Ectodermal cell (in vitro differentiated cells): ENCODE data around the gene TMEM200B.
A peak's percentile ranks its signal among the peaks of the same experiment; 100 is the strongest.
"Not testable (repeated sequence)": the region's sequence is repeated elsewhere in the genome, so short reads cannot be mapped to it uniquely, and the experiment has no call there.

ENCODE experiments used
- H3K27ac ChIP-seq: 2 replicates; pipeline ENCODE4 v1.7.0; 2013; ENCODE audit warnings: mild to moderate bottlenecking, low read depth, low read length; ENCODE audit not compliant: insufficient read depth, poor library complexity, severe bottlenecking
- H3K27me3 ChIP-seq: 2 replicates; pipeline ENCODE4 v1.7.0; 2013; ENCODE audit warnings: mild to moderate bottlenecking, low read length; ENCODE audit not compliant: insufficient read depth, control insufficient read depth, poor library complexity, severe bottlenecking
- H3K36me3 ChIP-seq: one replicate; pipeline ENCODE4 v1.7.0; 2013; ENCODE audit warnings: low read length; ENCODE audit not compliant: control insufficient read depth, insufficient read depth
- H3K4me1 ChIP-seq: one replicate; pipeline ENCODE4 v1.7.0; 2013; ENCODE audit warnings: low read length; ENCODE audit not compliant: control insufficient read depth, insufficient read depth
- H3K4me3 ChIP-seq: 2 replicates; pipeline ENCODE4 v1.7.0; 2013; ENCODE audit warnings: low read depth, low read length, control low read depth; ENCODE audit not compliant: insufficient read depth
- H3K9me3 ChIP-seq: 2 replicates; pipeline ENCODE4 v1.7.0; 2013; ENCODE audit warnings: mild to moderate bottlenecking, low read length, moderate library complexity; ENCODE audit not compliant: control insufficient read depth
- WGBS, 2 experiments: methylation state at CpG; one replicate each; pipeline ENCODE4 v1.1.7; 2013; ENCODE audit warnings: missing lambda C conversion rate in 2 of 2; 5-methylcytosine and 5-hydroxymethylcytosine counted together

The TMEM200B gene

DNA sequence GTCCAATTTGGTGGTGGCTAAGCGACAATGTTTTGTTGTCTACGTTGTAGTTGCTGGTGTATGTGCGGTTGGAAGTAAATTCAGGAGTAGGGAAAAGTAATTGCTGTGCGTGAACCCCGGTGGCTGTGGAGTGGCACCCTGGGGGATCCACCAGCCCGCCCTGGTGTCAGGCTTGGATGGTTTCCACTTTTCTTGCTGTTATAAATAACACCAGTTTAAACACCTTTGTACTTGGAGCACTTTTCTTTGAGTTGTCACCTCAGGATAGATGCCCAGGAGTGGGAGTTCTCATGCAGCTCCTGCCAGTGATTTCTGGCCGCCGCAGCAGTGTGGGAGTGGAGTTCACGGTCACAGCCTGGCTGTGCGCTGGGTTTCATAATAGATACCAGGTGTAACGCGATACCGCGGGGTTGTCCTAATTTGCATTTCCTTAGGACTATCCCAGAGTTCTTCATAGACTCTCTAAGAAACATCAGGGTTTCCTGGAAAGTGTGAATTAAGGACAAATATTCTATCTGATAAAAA, 12.8 kb upstream of the TMEM200B start:
- H3K4me1 ChIP-seq, result no peaks in the 10 kb centered on the region
- H3K4me3 ChIP-seq, result no peak overlapping the region
- H3K9me3 ChIP-seq, result no peaks in the 10 kb centered on the region
- H3K36me3 ChIP-seq, result no peaks in the 10 kb centered on the region
- 76 to 81% methylated on average over 14 of the region's 14 CpGs for WGBS, 2 experiments
- H3K27me3 ChIP-seq, result no peaks in the 10 kb centered on the region
- no peak overlapping the region for H3K27ac ChIP-seq

DNA sequence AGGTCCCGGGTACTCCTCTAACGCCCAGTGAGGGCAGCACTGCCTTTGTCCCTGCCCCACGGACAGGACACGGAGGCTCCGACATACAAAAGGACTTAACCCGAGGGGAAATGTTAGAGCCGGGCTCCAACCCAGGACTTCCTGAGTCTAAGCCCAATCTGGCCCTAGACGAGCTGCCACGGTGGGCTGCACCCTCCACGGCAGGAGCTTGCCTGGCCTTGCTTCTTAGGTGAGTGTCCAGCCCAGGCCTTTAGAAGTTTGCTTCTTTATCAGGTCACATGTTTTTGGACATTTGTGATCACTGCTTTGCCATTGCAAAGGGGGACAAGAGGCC, 11.0 kb upstream of the TMEM200B start:
- 81 to 83% methylated on average over 10 of the region's 10 CpGs for WGBS, 2 experiments
- Histone ChIP-seq H3K27me3 (no peaks in the 10 kb centered on the region), H3K4me3 (no peak overlapping the region)

DNA sequence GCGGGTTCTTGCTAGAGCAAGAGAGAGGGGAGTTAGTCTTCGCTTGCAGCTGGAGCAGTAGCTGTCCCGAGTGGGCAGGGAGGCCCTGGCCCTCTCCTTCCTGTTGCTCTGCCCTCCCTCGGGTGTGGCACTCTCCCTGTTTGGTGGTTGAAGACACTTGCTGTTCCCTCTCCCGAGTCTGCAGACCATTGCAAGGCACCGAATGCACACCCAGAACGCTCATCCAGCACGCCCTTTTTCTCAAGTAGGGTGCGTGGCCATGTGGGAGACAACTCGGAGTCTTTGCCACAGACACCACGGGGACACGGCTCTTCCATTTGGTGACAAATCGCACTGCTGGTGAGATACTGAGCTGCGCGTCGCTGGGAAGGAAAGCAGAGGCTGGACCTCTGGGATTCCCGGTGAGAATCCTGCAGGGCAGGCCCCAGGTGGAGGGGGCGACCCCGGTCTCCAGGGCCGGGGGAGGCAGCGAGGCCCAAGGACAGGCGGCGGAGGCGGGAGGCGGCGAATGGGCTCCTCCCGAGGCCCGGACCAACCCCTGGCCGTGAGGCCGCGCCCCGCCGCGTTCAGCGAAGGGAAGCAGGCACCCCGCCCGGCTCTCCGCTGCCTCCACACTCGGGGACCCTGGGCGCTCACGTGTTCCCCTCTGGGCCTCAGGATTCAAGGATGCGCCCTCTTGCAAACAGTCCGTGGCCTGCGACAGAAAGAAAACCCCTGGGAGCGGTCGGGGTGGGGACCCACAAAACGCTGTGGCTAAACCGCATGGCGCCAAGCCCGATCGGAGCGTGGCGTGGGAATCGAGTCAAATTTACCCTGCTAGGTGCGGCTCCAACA, 10.4 kb upstream of the TMEM200B start:
- H3K4me1 ChIP-seq, result no peaks in the 10 kb centered on the region
- H3K27ac ChIP-seq, result no peak overlapping the region
- H3K36me3 ChIP-seq, result no peaks in the 10 kb centered on the region
- H3K4me3 ChIP-seq, result no peak overlapping the region
- no peaks in the 10 kb centered on the region for H3K9me3 ChIP-seq
- 91% methylated on average over 55 of the region's 55 CpGs for WGBS, 2 experiments
- no peaks in the 10 kb centered on the region for H3K27me3 ChIP-seq

More for the DNA sequence above, 11.0 kb upstream of the TMEM200B start:
- no peaks in the 10 kb centered on the region for H3K9me3 ChIP-seq
- H3K4me1 ChIP-seq, result no peaks in the 10 kb centered on the region
- no peaks in the 10 kb centered on the region for H3K36me3 ChIP-seq
- H3K27ac ChIP-seq, result no peak overlapping the region

DNA sequence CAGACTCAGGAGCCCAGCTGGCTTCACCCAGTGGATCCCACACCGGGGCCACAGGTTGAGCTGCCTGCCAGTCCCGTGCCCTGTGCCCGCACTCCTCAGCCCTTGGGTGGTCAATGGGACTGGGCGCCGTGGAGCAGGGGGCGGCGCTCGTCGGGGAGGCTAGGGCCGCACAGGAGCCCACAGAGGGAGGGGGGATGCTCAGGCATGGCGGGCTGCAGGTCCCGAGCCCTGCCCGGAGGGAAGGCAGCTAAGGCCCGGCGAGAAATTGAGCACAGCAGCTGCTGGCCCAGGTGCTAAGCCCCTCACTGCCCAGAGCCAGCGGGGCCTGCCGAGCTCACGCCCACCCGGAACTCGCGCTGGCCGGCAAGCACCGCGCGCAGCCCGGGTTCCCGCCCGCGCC, 7.4 kb upstream of the TMEM200B start:
- 95 to 96% methylated on average over 29 of the region's 29 CpGs for WGBS, 2 experiments

DNA sequence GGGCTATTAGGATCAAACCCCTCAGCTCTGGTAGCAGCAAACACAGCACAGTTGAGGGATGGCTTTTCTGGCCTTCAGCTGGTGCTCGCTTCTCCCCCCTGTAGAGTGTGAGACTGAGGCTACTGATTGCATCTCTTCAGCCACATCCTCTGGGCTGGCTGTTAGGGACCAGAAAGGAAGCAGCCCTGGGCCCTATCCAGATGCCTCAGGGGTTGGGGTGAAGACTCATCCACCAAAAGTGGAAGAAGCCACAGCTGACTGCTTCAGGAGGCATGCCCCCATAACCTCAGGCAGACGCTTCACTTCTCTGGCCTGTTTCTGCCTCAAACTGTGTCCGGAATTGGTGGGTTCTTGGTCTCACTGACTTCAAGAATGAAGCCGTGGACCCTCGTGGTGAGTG, 6.2 kb upstream of the TMEM200B start:
- WGBS, 2 experiments, result 85% methylated on average over 5 of the region's 5 CpGs
- H3K36me3 ChIP-seq, result no peaks in the 10 kb centered on the region
- H3K4me1 ChIP-seq, result no peaks in the 10 kb centered on the region
- no peak overlapping the region for H3K27ac ChIP-seq
- H3K4me3 ChIP-seq, result no peak overlapping the region
- H3K27me3 ChIP-seq, result peaks cover 13% of the 10 kb centered on the region
- H3K9me3 ChIP-seq, result no peaks in the 10 kb centered on the region

More for the DNA sequence above, 7.4 kb upstream of the TMEM200B start:
- not testable (repeated sequence) for H3K27me3 ChIP-seq, H3K4me1 ChIP-seq, H3K4me3 ChIP-seq, H3K27ac ChIP-seq, H3K36me3 ChIP-seq, H3K9me3 ChIP-seq

DNA sequence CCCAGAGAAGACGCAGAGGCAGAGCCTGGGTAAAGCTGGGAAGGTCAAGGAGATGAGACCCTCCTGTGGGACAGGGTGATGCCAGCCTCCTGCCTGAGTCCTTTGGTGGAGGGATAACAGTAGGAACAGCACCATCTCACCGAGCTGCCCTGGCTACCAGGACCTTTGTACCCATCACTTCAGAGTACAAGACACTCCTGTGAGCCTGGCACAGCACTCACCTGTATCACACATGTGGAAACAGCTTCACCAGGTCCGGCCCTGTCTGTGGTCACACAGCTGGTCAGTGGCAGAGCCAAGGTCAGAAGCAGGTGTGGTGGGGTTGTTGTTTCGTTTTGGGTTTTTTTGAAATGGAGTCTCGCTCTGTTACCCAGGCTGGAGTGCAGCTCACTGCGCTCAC, 5.0 kb upstream of the TMEM200B start:
- H3K4me3 ChIP-seq, result no peak overlapping the region
- H3K4me1 ChIP-seq, result no peaks in the 10 kb centered on the region
- no peaks in the 10 kb centered on the region for H3K36me3 ChIP-seq
- H3K27ac ChIP-seq, result no peak overlapping the region
- WGBS, 2 experiments, result 92% methylated on average over 6 of the region's 6 CpGs
- no peaks in the 10 kb centered on the region for H3K9me3 ChIP-seq
- peaks cover 25% of the 10 kb centered on the region for H3K27me3 ChIP-seq

DNA sequence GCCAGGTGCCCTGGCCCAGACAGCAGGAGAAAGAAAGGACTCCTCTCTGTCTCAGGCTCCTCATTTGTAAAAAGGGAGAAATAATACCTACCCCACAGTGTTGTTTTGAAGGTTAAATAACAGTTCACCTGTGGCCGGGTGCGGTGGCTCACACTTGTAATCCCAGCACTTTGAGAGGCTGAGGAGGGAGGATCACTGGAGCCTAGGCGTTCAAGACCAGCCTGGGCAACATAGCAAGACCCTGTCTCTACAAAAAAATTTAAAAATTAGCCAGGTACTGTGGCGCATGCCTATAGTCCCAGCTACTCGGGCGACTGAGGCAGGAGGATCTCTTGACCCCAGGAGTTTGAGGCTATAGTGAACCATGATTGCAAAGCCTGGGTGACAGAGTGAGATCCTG, 2.5 kb upstream of the TMEM200B start:
- H3K9me3 ChIP-seq, result no peaks in the 10 kb centered on the region
- no peaks in the 10 kb centered on the region for H3K36me3 ChIP-seq
- WGBS, 2 experiments, result 91 to 95% methylated on average over 6 of the region's 6 CpGs
- H3K4me1 ChIP-seq, result peaks cover 14% of the 10 kb centered on the region
- no peak overlapping the region for H3K27ac ChIP-seq
- H3K4me3 ChIP-seq, result no peak overlapping the region
- H3K27me3 ChIP-seq, result peaks cover 50% of the 10 kb centered on the region

DNA sequence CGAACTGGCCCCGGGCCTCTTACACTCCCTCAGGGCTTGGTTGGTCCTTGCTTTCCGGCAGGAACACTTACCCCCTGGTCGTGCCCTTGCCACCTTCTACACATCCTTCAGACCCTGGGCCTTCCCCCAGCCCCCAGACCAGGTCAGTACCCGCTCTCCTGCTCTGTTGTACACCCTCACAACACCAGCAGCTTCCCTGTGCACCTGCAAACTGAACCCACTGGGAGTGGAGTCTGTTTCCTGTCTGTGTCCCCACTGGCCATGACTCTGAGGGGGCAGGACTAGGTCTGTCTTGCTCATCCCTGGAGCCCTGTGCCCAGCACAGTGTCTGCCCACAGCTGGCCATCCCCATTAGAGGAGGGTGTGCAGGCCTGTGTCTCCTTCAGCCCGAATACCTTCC, 2.1 kb upstream of the TMEM200B start:
- Histone ChIP-seq H3K4me3 (no peak overlapping the region), H3K27ac (no peak overlapping the region), H3K4me1 (peaks cover 14% of the 10 kb centered on the region), H3K27me3 (peaks cover 54% of the 10 kb centered on the region), H3K36me3 (no peaks in the 10 kb centered on the region), H3K9me3 (no peaks in the 10 kb centered on the region)
- WGBS, 2 experiments, result 85 to 89% methylated on average over 6 of the region's 6 CpGs

DNA sequence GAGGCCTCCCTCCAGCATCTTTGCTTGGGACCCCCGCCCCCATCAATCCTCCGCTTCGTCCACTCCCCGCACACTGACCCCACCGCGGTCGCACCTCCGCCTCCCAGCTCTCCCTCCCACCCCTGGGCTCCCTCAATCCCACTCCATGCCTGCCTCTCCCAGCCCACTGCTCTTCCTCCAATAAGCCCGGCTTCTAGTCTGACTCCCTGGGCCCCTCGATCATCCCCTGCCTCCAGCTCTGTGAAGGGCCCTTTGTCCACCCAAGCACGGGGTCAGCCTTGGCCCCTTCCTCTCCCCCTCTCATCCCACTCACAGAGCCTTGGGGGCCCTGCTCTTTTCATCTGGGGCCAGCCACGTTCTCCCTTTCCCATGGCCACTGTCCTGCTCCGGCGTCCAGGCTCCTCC, 1.5 kb upstream of the TMEM200B start:
- peak overlapping the region; percentile 46 for H3K4me3 ChIP-seq
- WGBS, 2 experiments, result 81% methylated on average over 14 of the region's 14 CpGs
- peaks cover 58% of the 10 kb centered on the region for H3K27me3 ChIP-seq
- no peak overlapping the region for H3K27ac ChIP-seq
- no peaks in the 10 kb centered on the region for H3K9me3 ChIP-seq
- H3K36me3 ChIP-seq, result no peaks in the 10 kb centered on the region
- peaks cover 14% of the 10 kb centered on the region for H3K4me1 ChIP-seq

DNA sequence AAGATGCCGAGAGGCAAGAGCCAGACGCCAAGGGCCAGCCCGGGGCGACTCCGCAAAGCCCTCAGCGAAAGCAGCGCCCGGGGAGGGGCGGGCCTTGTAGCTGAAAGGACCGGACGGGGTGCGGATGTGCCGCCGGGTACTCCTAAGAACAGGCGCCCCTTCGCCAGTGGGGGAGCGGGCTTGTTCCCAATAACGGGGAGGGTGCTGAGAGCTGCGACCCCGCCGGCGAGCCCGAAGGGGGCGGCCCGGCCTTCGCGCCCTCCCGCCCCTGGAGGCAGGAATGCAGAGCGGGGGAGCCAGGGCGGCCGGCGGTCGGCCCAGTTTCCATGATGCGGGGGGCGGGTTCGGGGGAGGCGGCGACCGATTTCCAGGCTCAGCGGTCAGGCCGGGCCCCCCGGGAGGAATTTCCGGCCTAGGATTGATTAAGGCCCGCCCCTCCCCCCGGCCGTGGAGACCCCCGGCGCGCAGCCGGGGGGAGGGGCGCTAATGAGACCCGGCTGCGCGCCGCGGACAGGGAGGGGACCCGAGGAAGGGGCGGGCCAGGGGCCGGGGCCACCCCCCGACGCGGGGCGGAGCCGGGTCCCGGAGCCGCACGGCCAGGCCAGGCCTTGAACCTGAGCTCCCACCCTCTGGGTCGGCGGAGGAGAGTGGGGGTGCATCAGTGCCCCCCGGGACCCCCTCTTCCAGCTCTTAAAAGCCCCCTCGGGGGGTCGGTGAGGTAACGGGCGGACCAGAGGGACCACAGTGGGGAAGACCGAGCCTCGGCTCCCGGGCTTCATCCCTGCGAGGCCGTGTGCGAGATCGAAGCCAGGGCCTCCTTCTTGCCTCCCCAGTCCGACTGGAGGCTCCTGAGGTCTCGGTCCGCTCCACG, 898 bp upstream of the TMEM200B start:
- H3K27ac ChIP-seq, result no peak overlapping the region
- H3K36me3 ChIP-seq, result no peaks in the 10 kb centered on the region
- H3K27me3 ChIP-seq, result peaks cover 58% of the 10 kb centered on the region
- no peaks in the 10 kb centered on the region for H3K9me3 ChIP-seq
- peak overlapping the region; percentile 46 for H3K4me3 ChIP-seq
- WGBS, 2 experiments, result 8 to 9% methylated on average over 85 of the region's 85 CpGs
- H3K4me1 ChIP-seq, result peaks cover 14% of the 10 kb centered on the region
